ENCODE data around the gene IPP.
"Not testable (repeated sequence)": the region's sequence is repeated elsewhere in the genome, so short reads cannot be mapped to it uniquely, and the experiment has no call there.

Gene IPP

DNA sequence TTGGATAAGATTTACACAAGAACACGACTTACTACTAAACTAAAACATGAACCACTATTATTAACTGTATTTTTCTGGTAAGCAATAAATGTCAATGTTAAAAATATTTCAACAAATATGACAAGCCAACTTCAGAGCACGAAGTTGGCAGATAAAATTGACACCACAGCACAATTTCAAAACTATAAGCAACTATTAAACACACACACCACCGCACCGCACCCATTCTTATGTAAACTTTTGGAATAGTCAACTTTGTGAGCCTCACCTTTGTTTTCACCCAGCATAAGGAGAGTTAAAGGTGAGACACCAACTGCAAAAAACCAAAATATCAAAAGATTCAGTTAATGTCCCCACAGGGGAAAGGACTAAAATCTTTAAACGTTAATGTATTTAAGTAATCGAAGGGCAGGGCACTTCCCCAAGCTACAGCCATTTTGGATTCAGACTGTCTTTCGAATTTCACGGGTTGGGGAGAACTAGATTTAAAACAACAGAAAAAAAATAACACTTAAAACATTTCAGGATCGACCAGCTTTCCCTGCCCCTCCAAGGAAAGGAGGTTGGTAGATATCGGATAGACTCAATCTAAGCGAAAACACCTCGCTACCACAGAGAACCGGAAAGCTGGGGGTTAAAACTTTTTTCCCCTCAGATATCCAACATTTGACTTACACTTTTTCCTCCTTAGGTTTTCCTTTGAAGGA lies 65.0 kb downstream of the IPP start:
- in situ Hi-C loops (cut with HindIII; ENCODE audit: low sequenced_read_pairs) = no loop called here

DNA sequence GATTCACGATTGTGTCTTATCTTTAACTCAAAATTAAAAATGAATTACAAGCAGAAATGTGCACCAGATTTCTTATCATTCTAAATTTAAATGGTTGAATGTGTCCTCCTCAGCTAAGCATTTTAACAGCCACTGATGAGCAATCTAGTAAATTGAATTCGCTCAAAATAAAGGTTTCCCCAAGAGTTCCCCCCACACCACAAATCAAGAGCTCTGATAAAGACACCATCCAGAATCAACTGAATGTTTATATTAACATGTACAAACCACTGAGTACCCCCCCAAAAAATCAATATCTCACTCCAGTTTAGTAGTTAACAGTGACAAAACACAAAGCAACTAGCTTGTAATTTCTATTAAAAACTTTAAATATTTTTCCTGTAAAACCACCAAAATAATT lies 66.1 kb downstream of the IPP start:
- in situ Hi-C loops (cut with HindIII; ENCODE audit: low sequenced_read_pairs) = no loop called here

DNA sequence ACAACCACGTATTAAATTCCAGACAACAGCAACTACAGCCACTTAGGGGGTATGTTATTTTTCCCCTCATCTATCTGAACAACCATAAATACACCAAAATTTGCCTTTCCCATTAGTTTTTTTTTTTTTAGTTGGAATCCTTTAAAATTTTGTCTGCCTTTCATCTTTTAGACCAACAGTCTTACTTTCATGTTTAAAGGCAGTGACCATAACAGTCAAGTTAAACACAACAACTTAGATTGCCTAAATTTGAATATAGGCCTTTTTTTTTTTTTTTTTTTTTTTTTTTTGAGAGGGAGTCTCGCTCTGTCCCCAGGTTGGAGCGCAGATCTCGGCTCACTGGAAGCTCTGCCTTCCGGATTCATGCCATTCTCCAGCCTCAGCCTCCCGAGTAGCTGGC lies 67.5 kb downstream of the IPP start:
- in situ Hi-C loops (cut with HindIII; ENCODE audit: low sequenced_read_pairs) = no loop called here

DNA sequence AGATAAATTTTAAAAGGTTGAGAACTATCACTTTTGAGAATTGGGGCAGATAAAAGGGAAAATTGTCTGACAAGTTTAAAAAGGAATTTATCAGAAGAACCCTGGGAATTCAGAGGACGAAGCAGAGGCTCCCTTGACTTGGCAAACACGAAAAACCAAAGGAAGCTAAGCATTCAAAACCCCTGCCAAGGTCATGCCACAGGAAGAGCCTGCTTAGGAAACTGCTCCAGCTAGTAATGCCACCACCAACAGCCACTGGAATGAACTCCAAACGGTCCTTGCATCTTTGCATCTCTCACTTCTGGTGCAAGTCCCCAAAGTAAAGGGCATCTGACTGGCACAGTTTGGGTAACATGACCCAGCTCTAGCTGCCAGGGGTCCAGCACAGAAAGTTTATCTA lies 71.3 kb downstream of the IPP start:
- in situ Hi-C loops (cut with HindIII; ENCODE audit: low sequenced_read_pairs) = no loop called here

DNA sequence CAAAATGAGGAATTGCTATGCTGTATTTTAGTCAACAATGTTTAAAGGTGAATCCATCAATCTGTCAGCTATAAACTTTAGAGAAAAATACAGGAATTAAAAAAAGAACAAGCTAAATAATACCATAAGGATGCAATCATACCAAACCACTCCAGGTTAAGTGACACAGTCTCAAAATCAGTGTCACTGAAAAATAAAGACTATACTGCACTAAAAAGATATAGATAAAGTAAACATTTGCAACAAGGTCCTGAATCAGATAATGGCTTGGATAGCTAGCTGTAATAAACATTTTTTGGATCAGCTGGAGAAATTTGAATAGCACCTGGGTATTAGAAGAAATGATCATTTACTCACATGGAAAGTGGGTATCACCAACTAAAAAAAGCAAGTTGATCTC lies 72.0 kb downstream of the IPP start:
- in situ Hi-C loops (cut with HindIII; ENCODE audit: low sequenced_read_pairs) = no loop called here

DNA sequence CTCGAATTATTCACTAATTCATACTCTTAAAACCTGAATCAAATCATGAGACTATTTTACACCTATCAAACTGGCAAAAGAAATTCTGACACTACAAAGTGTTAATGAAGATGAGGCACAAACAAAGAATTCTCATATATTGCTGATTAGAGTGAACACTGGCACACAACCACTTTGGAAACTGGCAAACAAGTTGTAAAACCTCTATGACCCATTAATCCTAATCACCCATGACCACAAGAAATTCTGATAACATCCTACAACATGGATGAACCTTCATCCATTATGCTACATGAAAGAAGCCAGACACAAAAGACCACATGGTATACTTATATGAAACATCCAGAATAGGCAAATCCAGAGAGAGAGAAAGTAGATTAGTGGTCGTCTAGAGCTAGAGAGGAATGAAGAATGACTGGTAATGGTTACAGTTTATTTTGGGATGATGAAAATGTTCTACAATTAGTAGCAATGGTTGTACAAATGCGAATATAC lies 72.7 kb downstream of the IPP start:
- in situ Hi-C loops (cut with HindIII; ENCODE audit: low sequenced_read_pairs) = no loop called here

DNA sequence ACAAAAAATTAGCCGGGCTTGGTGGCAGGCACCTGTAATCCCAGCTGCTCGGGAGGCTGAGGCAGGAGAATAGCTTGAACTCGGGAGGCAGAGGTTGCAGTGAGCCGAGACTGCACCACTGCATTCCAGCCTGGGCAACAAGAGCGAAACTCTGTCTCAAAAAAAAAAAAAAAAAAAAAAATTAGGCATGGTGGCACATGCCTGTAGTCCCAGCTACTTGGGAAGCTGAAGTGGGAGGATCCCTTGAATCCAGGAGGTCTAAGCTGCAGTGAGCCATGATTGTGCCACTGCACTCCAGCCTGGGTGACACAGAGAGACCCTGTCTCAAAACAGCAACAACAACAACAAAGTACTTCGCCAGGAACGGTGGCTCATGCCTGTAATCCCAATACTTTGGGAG lies 73.9 kb downstream of the IPP start:
- in situ Hi-C loops (cut with HindIII; ENCODE audit: low sequenced_read_pairs) = not testable (repeated sequence)

DNA sequence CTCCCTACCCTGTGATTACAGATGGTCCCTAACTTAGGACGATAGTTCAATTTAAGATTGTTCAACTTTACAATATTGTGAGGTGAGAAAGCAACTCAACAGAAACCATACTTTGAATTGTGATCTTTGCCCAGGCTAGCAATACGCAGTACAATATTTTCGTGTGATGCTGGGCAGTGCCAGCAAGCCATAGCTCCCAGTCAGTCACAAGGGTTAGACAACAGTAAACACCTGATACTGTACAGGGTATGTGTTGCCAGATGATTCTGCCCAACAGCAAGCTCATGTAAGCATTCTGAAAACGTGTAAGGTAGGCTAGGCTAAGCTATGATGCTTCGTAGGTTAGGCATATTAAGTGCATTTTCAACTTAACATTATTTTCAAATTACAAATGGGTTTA lies 76.0 kb downstream of the IPP start:
- in situ Hi-C loops (cut with HindIII; ENCODE audit: low sequenced_read_pairs) = no loop called here

DNA sequence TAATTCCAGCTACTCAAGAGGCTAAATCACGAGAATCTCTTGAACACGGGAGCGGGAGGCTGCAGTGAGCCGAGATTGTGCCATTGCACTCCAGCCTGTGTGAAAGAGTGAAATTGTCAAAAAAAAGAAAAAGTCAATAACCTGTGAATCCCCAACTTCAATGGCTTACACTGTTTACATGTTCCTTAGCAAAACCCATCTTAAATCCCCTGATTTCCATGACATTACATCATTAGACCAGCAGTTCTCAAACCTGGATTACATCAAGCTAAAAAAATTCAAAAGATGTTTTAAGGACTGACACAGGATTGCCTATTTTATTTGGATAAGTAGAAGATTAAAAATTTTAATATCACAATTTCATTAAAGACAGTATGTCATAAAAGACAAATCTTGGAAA lies 76.5 kb downstream of the IPP start:
- in situ Hi-C loops (cut with HindIII; ENCODE audit: low sequenced_read_pairs) = no loop called here

DNA sequence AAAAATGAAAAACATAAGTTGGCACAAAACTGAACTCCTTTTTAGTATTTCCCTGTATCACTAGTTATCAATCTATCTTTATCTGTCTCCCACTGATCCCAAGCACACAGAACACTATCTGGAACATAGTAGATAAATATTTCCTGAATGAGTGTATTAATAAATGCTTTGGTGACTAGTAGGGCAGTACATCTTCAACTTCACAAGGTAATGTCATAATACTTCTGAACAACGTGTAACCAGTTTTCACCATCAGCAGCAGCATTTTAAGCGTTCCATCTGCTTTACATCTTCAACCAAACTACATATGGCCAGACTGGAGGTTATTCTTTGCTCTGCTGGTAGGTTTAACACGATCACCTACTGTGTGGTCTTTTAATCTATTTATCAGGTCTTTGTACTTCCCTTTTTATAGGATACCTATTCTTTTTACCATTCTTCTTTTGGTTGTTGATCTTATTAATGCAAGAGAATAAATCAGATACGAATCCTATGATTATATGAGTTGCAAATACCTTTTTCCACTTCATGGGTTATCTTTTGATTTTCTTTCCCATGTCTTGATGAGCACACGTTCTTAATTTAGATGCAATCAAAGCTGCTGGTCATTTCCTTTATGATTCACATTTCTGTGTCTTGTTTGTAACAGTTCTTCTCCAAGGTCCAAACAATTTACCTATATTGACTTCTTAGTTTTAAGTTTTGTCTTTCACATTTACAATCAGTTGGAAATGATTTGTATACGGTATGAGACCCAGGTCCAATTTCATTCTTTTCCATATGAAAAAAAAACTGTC lies 80.4 kb downstream of the IPP start:
- in situ Hi-C loops (cut with HindIII; ENCODE audit: low sequenced_read_pairs) = no loop called here

DNA sequence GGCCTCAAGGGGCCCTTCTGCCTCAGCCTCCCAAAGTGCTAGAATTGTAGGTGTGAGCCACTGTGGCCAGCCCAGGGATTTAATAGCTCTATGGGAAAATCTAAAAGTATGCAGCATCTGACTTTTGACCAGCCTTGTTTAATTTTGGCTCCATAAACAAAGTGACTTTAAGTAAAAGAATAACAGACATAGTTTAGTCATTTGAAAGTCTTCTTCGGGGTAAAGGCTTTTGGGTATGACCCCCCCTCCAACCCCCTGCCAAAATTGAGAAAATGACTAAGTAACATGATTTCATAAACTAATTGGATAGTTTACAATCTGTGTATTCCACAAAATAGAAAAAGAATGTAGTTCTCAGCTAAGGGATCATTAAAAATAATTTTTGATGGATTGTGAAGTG lies 81.1 kb downstream of the IPP start:
- in situ Hi-C loops (cut with HindIII; ENCODE audit: low sequenced_read_pairs) = no loop called here

DNA sequence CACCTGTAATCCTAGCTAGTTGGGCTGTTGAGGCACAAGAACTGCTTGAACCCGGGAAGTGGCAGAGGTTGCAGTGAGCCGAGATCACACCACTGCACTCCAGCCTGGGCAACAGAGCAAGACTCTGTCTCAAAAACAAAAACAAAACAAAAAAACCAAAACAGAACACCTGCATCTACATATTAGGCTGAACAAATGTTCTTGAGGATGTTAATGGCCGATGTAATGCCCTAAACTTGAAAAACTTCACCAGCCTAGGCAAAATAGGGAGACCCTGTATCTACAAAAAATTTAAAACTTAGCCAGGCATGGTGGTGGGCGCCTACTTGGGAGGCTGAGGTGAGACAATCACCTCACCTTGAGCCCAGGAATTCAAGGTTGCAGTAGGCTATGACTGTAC lies 81.9 kb downstream of the IPP start:
- in situ Hi-C loops (cut with HindIII; ENCODE audit: low sequenced_read_pairs) = no loop called here

DNA sequence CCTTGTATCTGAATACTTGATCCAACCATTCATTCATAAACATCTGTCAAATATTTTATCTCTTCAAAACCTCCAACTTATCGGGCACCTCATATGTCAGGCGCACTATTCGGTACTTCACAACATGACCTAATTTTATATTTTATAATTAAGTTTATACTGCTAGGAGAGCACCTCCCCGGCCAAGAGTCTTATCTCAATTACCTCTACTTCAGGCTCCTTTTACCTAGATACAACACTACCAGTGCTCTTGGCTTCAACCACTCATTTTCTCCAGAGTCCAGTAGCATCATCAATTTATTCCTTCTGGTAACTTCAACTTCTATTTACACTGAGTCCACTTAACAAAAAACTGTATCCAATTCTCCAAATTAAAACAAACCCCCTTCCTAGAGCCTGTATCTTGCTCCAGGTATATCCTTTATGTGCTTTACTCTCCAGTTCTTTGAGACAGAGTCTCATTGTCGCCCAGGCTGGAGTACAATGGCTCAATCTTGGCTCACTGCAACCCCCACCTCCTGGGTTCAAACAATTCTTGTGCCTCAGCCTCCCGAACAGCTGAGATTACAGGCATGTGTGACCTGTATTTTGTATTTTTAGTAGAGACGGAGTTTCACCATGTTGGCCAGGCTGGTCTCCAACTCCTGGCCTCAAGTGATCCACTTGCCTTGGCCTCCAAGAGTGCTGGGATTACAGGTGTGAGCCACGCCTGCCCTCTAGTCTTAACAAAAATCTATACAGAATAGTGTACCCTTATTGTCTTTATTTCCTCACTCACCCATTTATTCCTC lies 82.9 kb downstream of the IPP start:
- in situ Hi-C loops (cut with HindIII; ENCODE audit: low sequenced_read_pairs) = no loop called here

DNA sequence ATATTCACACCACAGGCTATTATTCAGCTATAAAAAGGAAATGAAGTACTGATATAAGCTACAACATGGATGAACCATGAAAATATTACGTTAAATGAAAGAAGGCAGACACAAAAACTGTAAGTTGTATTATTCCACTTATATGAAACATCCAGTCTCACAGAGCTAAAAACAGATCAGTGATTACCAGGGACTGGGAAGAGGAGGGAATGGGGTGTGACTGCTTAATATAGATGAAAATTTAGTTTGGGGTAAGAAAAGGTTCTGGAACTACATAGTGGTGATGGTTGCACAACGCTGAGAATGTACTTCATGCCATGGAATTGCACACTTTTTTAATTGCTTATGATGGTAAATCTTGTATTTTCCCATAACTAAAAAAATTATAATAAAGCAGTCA lies 83.6 kb downstream of the IPP start:
- in situ Hi-C loops (cut with HindIII; ENCODE audit: low sequenced_read_pairs) = no loop called here

DNA sequence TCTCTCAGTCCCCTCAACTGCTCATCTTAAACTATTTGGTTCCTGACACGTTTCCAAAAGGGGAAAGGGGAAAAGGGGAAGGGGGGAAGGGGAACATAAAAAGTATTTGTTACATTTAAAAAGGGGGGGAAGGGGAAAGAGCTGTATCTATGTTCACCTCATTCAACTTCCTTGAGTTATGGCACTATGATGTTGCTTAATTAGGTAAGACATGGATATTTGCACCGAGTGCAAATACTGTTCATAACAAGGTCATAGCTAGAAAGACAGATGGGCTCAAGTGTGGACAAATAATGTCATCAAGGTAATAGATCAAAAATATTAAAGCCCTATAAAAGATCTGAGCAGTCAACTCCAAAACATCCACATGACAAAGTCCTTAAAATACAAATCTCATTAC lies 90.1 kb downstream of the IPP start:
- in situ Hi-C loops (cut with HindIII; ENCODE audit: low sequenced_read_pairs) = no loop called here

DNA sequence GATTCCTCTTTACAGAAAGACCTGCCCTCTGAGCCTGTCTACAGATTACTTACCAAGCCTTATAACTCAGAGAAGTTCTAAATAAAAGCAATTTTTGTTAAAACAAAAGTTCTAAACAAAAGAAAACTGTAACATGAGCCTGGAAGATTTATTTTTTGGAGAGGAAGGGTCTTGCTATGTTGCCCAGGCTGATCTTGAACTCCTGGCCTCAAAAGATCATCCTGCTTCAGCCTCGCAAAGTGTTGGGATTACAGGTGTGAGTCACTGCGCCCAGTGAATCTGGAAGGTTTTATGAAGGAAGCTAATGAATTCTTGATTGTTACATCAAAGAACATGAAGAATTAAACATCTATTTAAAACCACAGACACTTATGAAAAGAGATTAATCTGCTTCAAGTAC lies 91.2 kb downstream of the IPP start:
- in situ Hi-C loops (cut with HindIII; ENCODE audit: low sequenced_read_pairs) = no loop called here

DNA sequence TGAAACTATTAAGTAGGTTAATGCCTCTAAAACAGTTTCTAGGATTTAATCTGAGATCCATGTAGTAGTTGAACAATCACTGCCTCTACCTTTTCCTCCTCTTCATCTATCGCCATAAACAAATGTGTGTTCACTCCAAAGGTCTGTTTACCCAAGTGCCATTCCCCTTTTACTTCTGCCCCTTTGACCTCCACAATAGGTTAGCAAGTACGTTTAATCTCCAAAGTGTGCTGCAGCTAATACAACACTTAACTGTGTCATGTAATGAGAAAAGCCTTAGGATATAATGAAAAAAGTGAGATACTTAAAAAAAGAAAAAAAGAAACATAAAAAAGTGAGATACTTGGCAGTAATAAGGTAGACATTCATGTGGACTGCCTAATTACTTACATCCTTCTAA lies 92.3 kb downstream of the IPP start:
- in situ Hi-C loops (cut with HindIII; ENCODE audit: low sequenced_read_pairs) = no loop called here

DNA sequence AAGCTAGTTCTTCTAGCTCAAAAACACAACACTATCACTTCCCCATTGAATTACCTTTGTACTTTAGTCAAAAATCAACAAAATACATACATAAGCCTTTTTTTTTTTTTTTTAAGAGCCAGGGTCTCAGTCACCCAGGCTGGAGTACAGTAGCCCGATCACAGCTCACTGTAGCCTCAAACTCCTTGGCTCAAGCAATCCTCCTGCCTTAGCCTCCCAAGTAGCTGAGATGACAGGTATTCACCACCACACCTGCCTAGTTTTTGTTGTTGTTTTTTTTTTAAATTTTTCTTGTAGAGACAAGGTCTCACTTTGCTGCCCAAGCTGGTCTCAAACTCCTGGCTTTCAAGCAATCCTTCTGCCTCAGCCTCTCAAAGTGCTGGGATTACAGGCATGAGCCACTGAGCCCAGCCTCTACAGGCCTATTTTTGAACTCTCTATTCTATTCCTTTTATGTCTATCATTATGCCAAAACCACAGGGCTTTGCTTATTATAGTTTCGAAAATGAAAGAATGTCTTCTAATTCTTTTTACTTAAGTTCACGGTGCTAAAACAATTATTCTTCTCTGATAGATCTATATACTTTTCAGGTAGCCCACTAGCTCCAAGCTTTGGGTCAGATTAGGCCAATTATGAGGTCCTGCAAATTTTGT lies 93.8 kb downstream of the IPP start:
- in situ Hi-C loops (cut with HindIII; ENCODE audit: low sequenced_read_pairs) = no loop called here

DNA sequence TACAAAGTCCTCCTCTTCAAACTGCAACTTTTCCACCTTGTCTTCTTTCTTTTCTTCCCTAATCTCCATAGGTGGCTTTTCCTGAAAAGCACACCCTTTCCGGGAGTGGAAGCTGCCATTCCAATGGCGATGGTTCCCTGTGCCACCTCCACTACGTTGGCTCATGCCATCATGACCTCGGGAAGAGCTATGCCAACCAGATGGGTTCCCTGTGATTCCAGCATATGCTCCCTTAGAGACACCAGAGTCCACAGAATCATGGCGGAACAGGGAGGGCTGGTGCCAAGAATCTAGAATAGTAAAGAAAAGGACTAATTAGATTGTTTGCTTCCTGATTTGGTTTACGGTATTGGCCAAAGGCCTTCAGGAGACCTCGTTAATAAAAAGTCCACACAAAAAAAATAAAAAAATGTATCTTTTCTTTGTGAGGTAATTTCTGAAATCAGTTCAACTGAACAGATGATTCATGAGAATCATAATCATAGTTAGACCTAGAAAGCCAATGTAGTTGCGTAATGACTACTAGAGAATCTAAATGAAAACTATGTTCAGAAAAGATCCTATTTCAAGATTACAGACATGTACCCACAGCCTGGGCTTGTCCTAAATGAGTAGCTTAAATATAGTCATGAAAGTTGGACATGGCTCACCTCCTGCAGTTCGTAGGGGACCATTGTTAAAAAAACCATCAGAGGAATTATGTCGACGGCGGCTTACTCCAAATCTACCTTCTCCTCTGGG lies 95.7 kb downstream of the IPP start:
- in situ Hi-C loops (cut with HindIII; ENCODE audit: low sequenced_read_pairs) = no loop called here
